GM21723 (cell line): ENCODE results near the gene LMBR1L.
"Not testable (repeated sequence)": the region's sequence is repeated elsewhere in the genome, so short reads cannot be mapped to it uniquely, and the experiment has no call there.

Source experiments
- ATAC-seq: cut with Tn5 transposase; IDR thresholded peaks from one replicate; pipeline ENCODE4 v1.9.1; 2021; ENCODE audit warnings: mild to moderate bottlenecking, moderate library complexity; ENCODE audit not compliant: unreplicated experiment

LMBR1L gene

GRCh38 chr12:49088150-49088931 lies 22.3 kb downstream of the LMBR1L start:
- peak; percentile 87 for ATAC-seq

DNA sequence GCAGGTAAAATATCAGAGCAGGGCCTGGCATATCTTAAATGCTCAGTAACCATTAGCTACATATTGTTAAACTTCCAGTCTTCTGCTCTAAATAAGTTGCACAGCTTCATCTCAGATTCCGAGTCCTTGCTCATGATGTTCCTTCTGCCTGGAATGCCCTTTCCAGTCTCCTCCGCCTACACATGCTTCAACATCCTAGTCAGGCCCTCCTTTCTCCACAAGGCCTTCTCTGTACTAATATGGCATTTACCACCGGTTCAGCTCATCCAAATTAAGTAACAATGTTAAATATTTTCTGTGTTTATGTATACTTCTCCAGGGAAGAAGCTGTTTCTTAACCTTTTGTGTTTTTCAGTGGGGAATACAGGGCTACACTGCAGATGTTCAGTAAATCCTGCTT lies 24.5 kb downstream of the LMBR1L start:
- no peak for ATAC-seq

GRCh38 chr12:49084438-49084837 lies 26.2 kb downstream of the LMBR1L start:
- ATAC-seq = no peak

GRCh38 chr12:49079793-49080192 lies 30.9 kb downstream of the LMBR1L start:
- no peak for ATAC-seq

DNA sequence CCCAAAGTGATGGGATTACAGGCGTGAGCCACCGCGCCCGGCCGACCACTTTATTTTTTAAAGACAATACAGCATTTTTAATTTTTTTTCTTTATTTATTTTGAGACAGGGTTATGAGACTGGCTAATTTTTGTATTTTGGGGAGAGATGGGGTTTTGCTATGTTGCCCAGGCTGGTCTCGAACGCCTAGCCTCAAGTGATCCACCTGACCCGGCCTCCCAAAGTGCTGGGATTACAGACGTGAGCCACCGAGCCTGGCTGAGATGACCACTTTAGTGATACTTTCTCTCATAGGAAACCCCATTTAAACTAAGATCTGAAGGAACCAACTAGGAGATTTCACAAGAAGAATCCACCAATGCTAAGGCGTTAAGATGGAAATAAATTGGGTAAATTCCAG lies 39.7 kb downstream of the LMBR1L start:
- no peak for ATAC-seq

DNA sequence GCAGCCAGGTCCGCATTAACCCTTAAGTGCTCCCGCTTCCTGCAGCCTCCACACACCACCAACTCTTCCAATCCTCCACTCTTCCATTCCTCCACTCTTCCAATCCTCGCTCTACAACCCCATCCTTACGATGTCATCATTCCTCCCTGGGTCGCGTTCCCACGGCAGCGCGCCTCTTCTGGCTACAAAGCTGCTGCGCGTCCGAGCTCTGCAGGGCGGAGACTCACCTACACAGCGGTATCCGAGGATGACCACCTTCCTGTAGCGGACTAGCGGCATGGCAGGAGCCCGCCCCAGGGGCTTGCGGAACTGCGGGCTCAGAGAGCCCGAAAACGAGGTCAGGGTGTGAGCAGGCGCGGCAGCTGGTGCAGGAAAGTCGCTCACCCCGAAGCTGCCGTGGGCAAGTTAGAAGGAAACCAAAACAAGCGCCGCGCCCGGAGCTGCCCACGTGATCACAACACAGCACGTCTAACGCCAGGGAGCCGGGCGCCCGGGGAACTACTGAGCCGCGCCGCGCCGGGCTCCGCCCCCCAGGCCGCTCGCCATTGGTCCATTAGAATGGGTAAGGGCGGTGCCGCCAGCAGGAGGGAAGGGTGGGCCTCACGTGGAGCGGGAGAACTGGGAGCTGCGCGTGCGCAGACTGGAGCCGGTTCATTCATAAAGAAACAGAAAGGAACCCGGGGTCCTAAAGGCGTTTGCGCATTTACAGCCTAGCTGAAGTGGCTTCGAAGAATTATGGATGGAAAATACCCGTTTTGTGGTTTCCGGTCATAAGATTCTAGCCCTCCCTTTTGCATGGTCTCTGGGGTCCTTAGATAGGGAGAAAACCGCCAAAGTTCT lies 40.9 kb downstream of the LMBR1L start, which contains the start of gene RHEBL1:
RHEBL1 (minus strand) TSS at position 473 of the 840 bp plus-strand sequence; CDS start at position 279, 194 bp downstream.
- peak; percentile 97 for ATAC-seq

- peak; percentile 15 for ATAC-seq
Observed at GRCh38 chr12:49068879-49069506, 41.7 kb downstream of the LMBR1L start.

GRCh38 chr12:49066120-49066519 lies 44.5 kb downstream of the LMBR1L start:
- no peak for ATAC-seq

DNA sequence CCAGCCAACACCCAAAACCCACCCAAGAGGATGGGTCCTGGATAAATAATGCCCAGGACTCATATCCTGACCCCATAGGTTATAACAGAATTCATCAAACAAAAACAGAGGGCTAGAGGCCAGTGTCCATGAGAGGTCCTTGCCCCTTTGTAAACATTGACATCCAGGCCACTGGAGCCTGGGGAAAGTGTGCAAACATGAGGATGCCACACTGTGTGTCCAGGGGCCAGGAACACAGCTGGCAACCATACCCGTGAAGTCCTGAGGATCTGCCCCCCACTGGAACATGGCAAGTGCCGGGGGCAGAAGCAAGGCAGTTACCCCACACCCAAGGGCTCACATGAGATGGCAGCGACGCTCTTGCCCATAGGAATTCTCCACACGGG lies 45.9 kb downstream of the LMBR1L start:
- ATAC-seq = no peak

DNA sequence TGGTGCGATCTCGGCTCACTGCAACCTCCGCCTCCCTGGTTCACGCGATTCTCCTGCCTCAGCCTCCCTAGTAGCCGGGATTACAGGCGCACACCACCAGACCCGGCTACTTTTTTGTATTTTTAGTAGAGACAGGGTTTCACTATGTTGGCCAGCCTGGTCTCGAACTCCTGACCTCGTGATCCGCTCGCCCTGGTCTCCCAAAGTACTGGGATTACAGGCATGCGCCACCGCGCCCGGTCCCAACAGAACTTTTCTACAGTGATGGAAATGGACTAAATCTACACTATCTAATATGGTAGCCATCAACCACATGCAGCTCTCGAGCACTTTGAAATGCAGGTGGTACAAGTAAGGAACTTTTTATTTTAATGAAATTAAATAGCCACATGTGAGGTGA lies 48.7 kb downstream of the LMBR1L start:
- ATAC-seq = not testable (repeated sequence)

DNA sequence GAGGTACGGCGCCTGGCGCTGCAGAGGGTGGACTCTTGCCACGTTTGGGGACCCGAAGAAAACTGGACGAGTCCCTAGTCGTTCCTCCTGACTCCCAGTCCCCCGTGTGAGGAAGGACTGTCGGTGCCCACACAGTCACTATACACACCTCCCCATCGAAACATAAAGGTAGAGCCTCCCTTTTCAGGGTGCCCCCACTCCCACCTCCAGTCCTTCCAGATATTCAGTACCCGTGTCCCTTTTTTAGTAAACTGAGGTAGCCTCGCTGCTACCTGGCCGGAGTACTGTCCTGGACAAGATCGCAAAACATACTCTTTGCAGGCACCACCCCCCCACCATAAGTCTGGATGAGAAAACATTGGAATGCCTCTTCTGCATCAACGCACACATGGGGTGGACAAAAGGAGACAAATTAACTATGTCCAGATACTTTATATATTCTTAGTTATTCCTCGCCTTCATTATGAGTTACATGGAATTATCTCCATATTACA lies 49.4 kb downstream of the LMBR1L start:
- no peak for ATAC-seq

DNA sequence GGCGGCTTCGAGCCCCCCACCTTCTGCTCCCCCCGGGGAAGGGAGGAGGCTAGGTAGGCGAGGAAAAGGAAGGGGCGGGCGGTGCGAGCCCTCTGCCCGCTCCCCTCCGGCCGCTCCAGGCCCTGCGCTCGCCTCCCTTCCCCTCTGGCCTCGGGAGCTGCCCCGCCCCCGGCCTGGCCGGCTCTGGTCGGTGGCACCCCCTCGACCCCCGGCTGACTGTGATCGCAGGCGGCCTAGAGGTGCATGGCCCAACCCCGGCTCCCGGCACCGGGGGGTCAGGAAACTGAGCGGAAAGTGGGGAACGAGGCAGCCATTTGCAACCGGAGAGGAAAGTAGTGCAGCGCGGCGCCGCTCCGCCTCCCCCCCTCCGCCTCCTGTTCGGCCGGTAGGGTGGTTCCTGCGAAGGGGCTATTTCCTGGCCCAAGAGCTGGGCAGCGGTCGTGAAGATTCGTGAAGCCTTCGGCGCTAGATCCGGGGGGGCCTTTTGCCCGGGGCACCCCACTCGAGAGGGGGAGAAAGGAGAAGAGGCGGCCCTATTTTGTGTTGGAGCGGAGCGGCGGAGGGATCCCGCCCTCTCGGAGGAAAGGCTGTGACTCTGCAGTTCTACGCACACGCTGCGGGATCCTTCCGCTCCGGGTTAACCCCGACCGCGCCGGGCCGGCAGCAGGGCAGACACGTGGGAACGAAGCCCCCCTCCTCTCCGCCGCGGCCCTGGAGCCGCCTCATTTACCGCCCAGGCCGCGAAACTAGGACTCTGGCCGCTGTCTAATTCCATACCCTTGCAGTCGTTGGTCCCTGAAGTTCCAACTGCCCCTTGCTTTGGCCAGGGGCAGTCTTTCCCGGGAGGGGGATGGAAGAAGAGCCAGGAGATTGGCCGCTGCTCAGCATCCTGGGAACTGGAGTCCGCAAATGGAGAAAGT lies 50.1 kb downstream of the LMBR1L start, which contains the start of gene KMT2D:
KMT2D (minus strand) TSS at position 558 of the 920 bp plus-strand sequence. CDS start 5,470 bp downstream, outside the sequence.
- peak; percentile 54 for ATAC-seq

GRCh38 chr12:49059299-49060171 lies 51.1 kb downstream of the LMBR1L start:
- ATAC-seq = peak; percentile 7

- no peak for ATAC-seq
Observed at GRCh38 chr12:49059045-49059298, 51.7 kb downstream of the LMBR1L start.

GRCh38 chr12:49058366-49059044 lies 52.1 kb downstream of the LMBR1L start:
- no peak for ATAC-seq

- no peak for ATAC-seq
Observed at GRCh38 chr12:49057888-49058287, 52.8 kb downstream of the LMBR1L start.

GRCh38 chr12:49055978-49056754 lies 54.5 kb downstream of the LMBR1L start:
- ATAC-seq = peak; percentile 60

GRCh38 chr12:49055092-49055491 lies 55.6 kb downstream of the LMBR1L start:
- ATAC-seq = no peak
